ENCODE results near the gene CIBAR2.

DNA sequence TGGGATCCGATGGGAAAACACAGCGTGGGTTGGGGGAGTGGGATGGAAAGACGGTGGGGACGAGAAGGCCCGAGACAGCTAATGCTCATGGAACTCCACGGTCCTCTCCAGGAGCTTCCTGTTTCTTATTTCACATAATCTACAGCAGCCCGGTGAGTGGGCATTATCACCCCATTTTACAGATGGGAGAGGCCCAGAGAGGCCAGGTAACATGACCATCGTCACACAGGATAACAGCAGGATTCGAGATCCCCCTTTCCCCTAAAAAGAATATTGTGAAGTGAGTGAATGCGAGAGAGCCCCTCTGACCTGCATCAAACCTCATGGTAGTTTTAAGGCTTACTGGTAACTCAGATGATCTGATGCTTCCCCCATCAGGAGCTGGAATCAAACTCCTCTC lies 12.0 kb downstream of the CIBAR2 start:
- TF ChIP-seq SPI1 (IDR thresholded peaks at IDR 0.05; ENCODE audit: borderline replicate concordance, low read depth): no peak
- TF ChIP-seq, protein P1, sequence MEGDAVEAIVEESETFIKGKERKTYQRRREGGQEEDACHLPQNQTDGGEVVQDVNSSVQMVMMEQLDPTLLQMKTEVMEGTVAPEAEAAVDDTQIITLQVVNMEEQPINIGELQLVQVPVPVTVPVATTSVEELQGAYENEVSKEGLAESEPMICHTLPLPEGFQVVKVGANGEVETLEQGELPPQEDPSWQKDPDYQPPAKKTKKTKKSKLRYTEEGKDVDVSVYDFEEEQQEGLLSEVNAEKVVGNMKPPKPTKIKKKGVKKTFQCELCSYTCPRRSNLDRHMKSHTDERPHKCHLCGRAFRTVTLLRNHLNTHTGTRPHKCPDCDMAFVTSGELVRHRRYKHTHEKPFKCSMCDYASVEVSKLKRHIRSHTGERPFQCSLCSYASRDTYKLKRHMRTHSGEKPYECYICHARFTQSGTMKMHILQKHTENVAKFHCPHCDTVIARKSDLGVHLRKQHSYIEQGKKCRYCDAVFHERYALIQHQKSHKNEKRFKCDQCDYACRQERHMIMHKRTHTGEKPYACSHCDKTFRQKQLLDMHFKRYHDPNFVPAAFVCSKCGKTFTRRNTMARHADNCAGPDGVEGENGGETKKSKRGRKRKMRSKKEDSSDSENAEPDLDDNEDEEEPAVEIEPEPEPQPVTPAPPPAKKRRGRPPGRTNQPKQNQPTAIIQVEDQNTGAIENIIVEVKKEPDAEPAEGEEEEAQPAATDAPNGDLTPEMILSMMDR (IDR thresholded peaks at IDR 0.05; ENCODE audit: insufficient read depth, low read length): no peak

All from HL-60 (cell line).